ENCODE results near the gene ST3GAL4. TPM values are rescaled to one million over a fixed set of nuclear protein-coding genes. Genes with fewer than 3 reads are reported as not detected.

ST3GAL4 gene
- total and polyA plus RNA-seq, 10 of the 15 experiments (the other 5 are each of a cell fraction or from before 2014, with no cell fraction given), result 3.8 to 8.1 (median 6.5) TPM; not detected in 2

DNA sequence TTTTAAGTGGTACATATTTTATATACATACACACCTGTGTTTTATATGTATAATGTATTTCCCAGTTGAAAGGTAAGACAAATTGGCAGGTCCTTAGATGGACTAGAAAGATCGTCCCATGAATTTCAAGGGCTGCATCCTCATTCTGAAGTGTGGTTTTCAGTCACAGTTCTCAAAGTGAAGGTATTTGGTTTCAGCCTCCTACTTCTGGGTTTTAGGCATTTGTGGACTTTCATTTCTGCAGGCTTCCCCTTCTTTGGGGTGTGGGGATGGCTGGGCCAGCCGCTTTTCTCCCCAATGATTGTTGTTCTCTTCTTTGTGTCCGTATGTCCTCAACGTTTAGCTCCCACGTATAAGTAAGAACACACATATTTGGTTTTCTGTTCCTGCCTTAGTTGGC lies 41.7 kb upstream of the ST3GAL4 start:
- TF ChIP-seq, protein P1, sequence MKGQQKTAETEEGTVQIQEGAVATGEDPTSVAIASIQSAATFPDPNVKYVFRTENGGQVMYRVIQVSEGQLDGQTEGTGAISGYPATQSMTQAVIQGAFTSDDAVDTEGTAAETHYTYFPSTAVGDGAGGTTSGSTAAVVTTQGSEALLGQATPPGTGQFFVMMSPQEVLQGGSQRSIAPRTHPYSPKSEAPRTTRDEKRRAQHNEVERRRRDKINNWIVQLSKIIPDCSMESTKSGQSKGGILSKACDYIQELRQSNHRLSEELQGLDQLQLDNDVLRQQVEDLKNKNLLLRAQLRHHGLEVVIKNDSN (IDR thresholded peaks at IDR 0.05; ENCODE audit: borderline replicate concordance, extremely low read length, insufficient read depth, low read depth, low read length), result no peak
- TF ChIP-seq SPI1 (IDR thresholded peaks at IDR 0.05; ENCODE audit: borderline replicate concordance, insufficient read depth, low read depth, low read length) (peak; percentile 40; the same call in 1 of the 2 replicates), NFIC (IDR thresholded peaks at IDR 0.05; ENCODE audit: low read depth, low read length) (peak; percentile 31; the same call in 1 of the 2 replicates), RUNX3 (IDR thresholded peaks at IDR 0.05; ENCODE audit: low read length) (peak; percentile 70), FOS (IDR thresholded peaks at IDR 0.05; ENCODE audit: borderline replicate concordance, extremely low read depth, insufficient read length) (no peak), EZH2 (IDR thresholded peaks at IDR 0.05; ENCODE audit: borderline replicate concordance, control insufficient read depth, low read depth, low read length) (no peak), IKZF1 (conservative IDR thresholded peaks at IDR 0.05) (no peak)
- intact Hi-C loops (cut with micrococcal nuclease; ENCODE audit: unreplicated experiment), result loop anchor here (10.0 kb wide), 3 partner anchors 389 to 671 kb away; no protein-coding TSS in a partner anchor
- FAIRE-seq (no peak), DNase-seq (ENCODE audit: low read depth, low spot score) (no peak), ATAC-seq (no peak)
- ChIA-PET CTCF (interaction anchor here (1.0 kb wide), 1 partner anchor 10 kb away, joined by 3 read pairs; the partner anchor contains the start of gene DCPS), RAD21 (ENCODE audit: unreplicated experiment) (interaction anchor here (0.8 kb wide), 1 partner anchor 759 kb away, joined by 3 read pairs; no protein-coding TSS in a partner anchor), SMC1A (ENCODE audit: uncharacterized antibody, unreplicated experiment) (interaction anchor here (1.1 kb wide), 1 partner anchor 167 kb away, joined by 4 read pairs; no protein-coding TSS in a partner anchor), POLR2A (interaction anchor here (0.6 kb wide), 1 partner anchor 27 kb away, joined by 3 read pairs; no protein-coding TSS in a partner anchor)
- no peak overlapping the region for H3K4me2 ChIP-seq (ENCODE audit: control insufficient read depth, insufficient read depth)
- WGBS (ENCODE audit: insufficient coverage, insufficient replicate concordance, low lambda C conversion rate, missing lambda C conversion rate), result 72% methylated on average over 5 of the region's 5 CpGs
- BruUV-seq (replicated peaks), result no TSS peak
- in situ Hi-C loops (cut with MboI), result no loop called here
- H3K9ac ChIP-seq (ENCODE audit: control insufficient read depth, insufficient read depth, low read length), result no peak overlapping the region
- H3K27me3 ChIP-seq (replicated peaks in 1 of 2; ENCODE audit: control insufficient read depth in 2 of 2, insufficient read depth in 2 of 2, low read length in 1 of 2), result no peaks in the 10 kb centered on the region
- peaks cover 52% of the 10 kb centered on the region for H3K4me1 ChIP-seq (ENCODE audit: control insufficient read depth, insufficient read depth, low read length)
- peaks cover 1 to 13% of the 10 kb centered on the region in 2 experiments for H3K36me3 ChIP-seq (ENCODE audit: control insufficient read depth in 2 of 2, insufficient read depth in 2 of 2, low read length in 1 of 2)
- H4K20me1 ChIP-seq (ENCODE audit: control insufficient read depth, insufficient read depth), result no peaks in the 10 kb centered on the region; the same call in 1 of the 2 replicates
- peaks cover 7% of the 10 kb centered on the region for H3K79me2 ChIP-seq (ENCODE audit: control insufficient read depth, insufficient read depth, low read length)
- no peak overlapping the region for H3K27ac ChIP-seq (ENCODE audit: control insufficient read depth, insufficient read depth)
- no peak overlapping the region for H3K4me3 ChIP-seq
- no peaks in the 10 kb centered on the region; the same call in none of the 3 replicates for H3K9me3 ChIP-seq (replicated peaks; ENCODE audit: control insufficient read depth, insufficient read depth, low read length)
- no peak overlapping the region for H2AFZ ChIP-seq (ENCODE audit: control insufficient read depth, low read depth, low read length)

All from GM12878 (cell line).